ENCODE results near the gene KDM7A. TPM values are rescaled to one million over a fixed set of nuclear protein-coding genes. Genes with fewer than 3 reads are reported as not detected.

KDM7A gene
- total and polyA plus RNA-seq, 2 experiments from 2014 or later, result 0.75 to 7.0 TPM

DNA sequence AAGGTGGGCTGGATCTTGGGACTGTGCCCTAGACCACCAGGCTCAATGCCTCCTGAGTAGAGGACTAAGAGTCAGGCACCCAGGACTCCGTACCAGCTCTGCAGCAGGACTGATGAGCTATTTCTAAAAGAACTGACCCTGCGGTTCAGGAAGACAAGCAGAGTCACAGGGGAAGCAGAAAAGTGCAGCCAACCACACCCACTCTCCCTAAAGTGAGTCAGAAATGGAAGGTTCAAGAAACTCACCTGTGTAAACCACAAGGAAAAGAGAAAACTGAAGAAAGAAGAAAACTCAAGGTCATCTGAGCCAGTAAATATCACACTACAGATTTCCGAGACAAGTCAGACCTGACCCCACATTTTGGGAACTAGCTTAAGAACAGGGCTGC, 116.5 kb downstream of the KDM7A start:
- no peaks in the 10 kb centered on the region for H3K27me3 ChIP-seq
- no peaks in the 10 kb centered on the region for H3K9me2 ChIP-seq (replicated peaks; ENCODE audit: insufficient read depth)
- no peak for DNase-seq (ENCODE audit: low spot score)
- H3K79me2 ChIP-seq, result peaks cover 27% of the 10 kb centered on the region
- TF ChIP-seq, protein P1, sequence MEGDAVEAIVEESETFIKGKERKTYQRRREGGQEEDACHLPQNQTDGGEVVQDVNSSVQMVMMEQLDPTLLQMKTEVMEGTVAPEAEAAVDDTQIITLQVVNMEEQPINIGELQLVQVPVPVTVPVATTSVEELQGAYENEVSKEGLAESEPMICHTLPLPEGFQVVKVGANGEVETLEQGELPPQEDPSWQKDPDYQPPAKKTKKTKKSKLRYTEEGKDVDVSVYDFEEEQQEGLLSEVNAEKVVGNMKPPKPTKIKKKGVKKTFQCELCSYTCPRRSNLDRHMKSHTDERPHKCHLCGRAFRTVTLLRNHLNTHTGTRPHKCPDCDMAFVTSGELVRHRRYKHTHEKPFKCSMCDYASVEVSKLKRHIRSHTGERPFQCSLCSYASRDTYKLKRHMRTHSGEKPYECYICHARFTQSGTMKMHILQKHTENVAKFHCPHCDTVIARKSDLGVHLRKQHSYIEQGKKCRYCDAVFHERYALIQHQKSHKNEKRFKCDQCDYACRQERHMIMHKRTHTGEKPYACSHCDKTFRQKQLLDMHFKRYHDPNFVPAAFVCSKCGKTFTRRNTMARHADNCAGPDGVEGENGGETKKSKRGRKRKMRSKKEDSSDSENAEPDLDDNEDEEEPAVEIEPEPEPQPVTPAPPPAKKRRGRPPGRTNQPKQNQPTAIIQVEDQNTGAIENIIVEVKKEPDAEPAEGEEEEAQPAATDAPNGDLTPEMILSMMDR (IDR thresholded peaks at IDR 0.05; ENCODE audit: poor library complexity), result no peak
- TF ChIP-seq EZH2 (IDR thresholded peaks at IDR 0.05; ENCODE audit: borderline replicate concordance) (no peak), EZH2phosphoT487 (IDR thresholded peaks at IDR 0.05; ENCODE audit: low read depth, severe bottlenecking, unreplicated experiment) (no peak)
- no peaks in the 10 kb centered on the region for H4K20me1 ChIP-seq (ENCODE audit: insufficient read depth, poor library complexity, severe bottlenecking)
- peaks cover 25% of the 10 kb centered on the region for H3K4me1 ChIP-seq (ENCODE audit: insufficient read depth)
- no peaks in the 10 kb centered on the region for H3K9me3 ChIP-seq (ENCODE audit: low read depth)
- H3K27ac ChIP-seq, result peak overlapping the region; percentile 16
- WGBS (ENCODE audit: low lambda C conversion rate, missing lambda C conversion rate), result 94% methylated on average over 3 of the region's 3 CpGs
- no peaks in the 10 kb centered on the region for H3K36me3 ChIP-seq (replicated peaks; ENCODE audit: insufficient read depth, low read depth)
- H3K4me3 ChIP-seq, result no peak overlapping the region
- no peak overlapping the region for H2AFZ ChIP-seq
- H3K4me2 ChIP-seq, result peak overlapping the region; percentile 97

DNA sequence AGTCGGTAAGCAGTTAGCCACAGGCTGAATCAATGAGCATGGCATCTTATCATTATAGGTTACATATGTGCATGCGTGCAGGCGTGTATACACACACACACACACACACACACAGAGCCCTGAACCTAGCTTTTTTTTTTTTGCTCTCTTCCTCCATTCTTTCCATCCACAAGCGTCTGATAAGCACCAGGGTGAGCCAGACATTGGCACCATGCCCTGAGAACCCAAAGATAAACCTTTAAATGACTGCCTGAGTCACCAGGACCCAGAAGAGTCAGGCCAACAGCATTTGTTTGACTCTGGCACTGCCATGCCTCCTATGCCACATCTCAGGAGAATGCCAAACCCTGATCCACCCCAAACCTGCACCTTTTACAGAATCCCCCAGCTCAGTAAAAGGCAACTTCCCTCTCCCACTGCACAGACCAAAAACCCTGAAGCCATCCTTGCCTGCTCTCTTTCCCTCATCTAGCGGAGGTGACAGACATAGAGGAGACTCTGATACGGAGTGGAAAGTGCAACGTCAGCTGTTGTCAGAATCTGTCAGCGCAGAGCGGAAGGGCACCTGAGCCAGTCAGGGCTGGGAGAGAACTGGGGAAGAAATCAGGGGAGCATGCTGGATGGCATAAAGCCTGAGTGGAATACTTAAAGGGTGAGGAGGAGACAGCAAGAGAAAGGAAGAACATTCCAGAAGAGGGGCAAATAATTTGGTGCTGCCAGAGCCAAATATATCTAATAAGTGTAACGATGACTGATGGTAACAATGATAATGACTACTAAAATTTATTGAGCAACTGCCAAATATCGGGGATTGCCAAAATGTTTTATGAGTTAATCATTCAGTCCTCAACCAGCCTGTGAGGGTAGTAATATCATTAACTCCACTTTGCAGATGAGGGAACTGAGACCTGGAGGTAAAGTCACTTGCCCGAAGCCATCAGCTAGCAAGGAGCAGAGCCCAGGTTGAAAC, 117.2 kb downstream of the KDM7A start:
- H3K36me3 ChIP-seq (replicated peaks; ENCODE audit: insufficient read depth, low read depth), result no peaks in the 10 kb centered on the region
- H3K9me3 ChIP-seq (ENCODE audit: low read depth), result no peaks in the 10 kb centered on the region
- no peak overlapping the region for H3K4me3 ChIP-seq
- peak overlapping the region; percentile 97 for H3K4me2 ChIP-seq
- TF ChIP-seq EZH2 (IDR thresholded peaks at IDR 0.05; ENCODE audit: borderline replicate concordance), result no peak
- no peak overlapping the region for H3K27ac ChIP-seq
- H2AFZ ChIP-seq, result no peak overlapping the region
- no peaks in the 10 kb centered on the region for H3K9me2 ChIP-seq (replicated peaks; ENCODE audit: insufficient read depth)
- H3K79me2 ChIP-seq, result peaks cover 27% of the 10 kb centered on the region
- peaks cover 25% of the 10 kb centered on the region for H3K4me1 ChIP-seq (ENCODE audit: insufficient read depth)
- H3K27me3 ChIP-seq, result no peaks in the 10 kb centered on the region
- H4K20me1 ChIP-seq (ENCODE audit: insufficient read depth, poor library complexity, severe bottlenecking), result no peaks in the 10 kb centered on the region
- DNase-seq (ENCODE audit: low spot score), result peak; percentile 66
- WGBS (ENCODE audit: low lambda C conversion rate, missing lambda C conversion rate), result 87% methylated on average over 12 of the region's 12 CpGs

GRCh38 chr7:140058517-140058916, 118.3 kb downstream of the KDM7A start:
- H3K79me2 ChIP-seq, result peaks cover 27% of the 10 kb centered on the region
- H2AFZ ChIP-seq, result no peak overlapping the region
- TF ChIP-seq EZH2 (IDR thresholded peaks at IDR 0.05; ENCODE audit: borderline replicate concordance), result no peak
- TF ChIP-seq, protein P1 (IDR thresholded peaks at IDR 0.05; ENCODE audit: poor library complexity), result no peak
- no peak for DNase-seq (ENCODE audit: low spot score)
- H3K9me3 ChIP-seq (ENCODE audit: low read depth), result no peaks in the 10 kb centered on the region
- no peaks in the 10 kb centered on the region for H3K27me3 ChIP-seq
- no peak overlapping the region for H3K27ac ChIP-seq
- WGBS (ENCODE audit: low lambda C conversion rate, missing lambda C conversion rate), result 84% methylated on average over 7 of the region's 7 CpGs
- H3K4me1 ChIP-seq (ENCODE audit: insufficient read depth), result peaks cover 25% of the 10 kb centered on the region
- H3K9me2 ChIP-seq (replicated peaks; ENCODE audit: insufficient read depth), result no peaks in the 10 kb centered on the region
- no peak overlapping the region for H3K4me2 ChIP-seq
- H3K36me3 ChIP-seq (replicated peaks; ENCODE audit: insufficient read depth, low read depth), result no peaks in the 10 kb centered on the region
- no peak overlapping the region for H3K4me3 ChIP-seq
- no peaks in the 10 kb centered on the region for H4K20me1 ChIP-seq (ENCODE audit: insufficient read depth, poor library complexity, severe bottlenecking)

- DNase-seq (ENCODE audit: low spot score), result no peak
- whole genome bisulfite sequencing (ENCODE audit: low lambda C conversion rate, missing lambda C conversion rate), result 84% methylated on average over 3 of the region's 3 CpGs
- H3K79me2 ChIP-seq, result peaks cover 27% of the 10 kb centered on the region
- H3K4me1 ChIP-seq (ENCODE audit: insufficient read depth), result peaks cover 23% of the 10 kb centered on the region
- TF ChIP-seq EZH2 (IDR thresholded peaks at IDR 0.05; ENCODE audit: borderline replicate concordance), result no peak
- TF ChIP-seq, protein P1 (IDR thresholded peaks at IDR 0.05; ENCODE audit: poor library complexity), result no peak
- TF ChIP-seq EZH2phosphoT487 (IDR thresholded peaks at IDR 0.05; ENCODE audit: low read depth, severe bottlenecking, unreplicated experiment), result no peak
- no peak overlapping the region for H3K4me3 ChIP-seq
- no peaks in the 10 kb centered on the region for H3K36me3 ChIP-seq (replicated peaks; ENCODE audit: insufficient read depth, low read depth)
- H4K20me1 ChIP-seq (ENCODE audit: insufficient read depth, poor library complexity, severe bottlenecking), result no peaks in the 10 kb centered on the region
- no peaks in the 10 kb centered on the region for H3K27me3 ChIP-seq
- H3K27ac ChIP-seq, result no peak overlapping the region
- H3K9me3 ChIP-seq (ENCODE audit: low read depth), result no peaks in the 10 kb centered on the region
- no peak overlapping the region for H2AFZ ChIP-seq
- no peak overlapping the region for H3K4me2 ChIP-seq
- H3K9me2 ChIP-seq (replicated peaks; ENCODE audit: insufficient read depth), result no peaks in the 10 kb centered on the region
These were observed 119.6 kb downstream of the KDM7A start for GRCh38 chr7:140057143-140057535.

Data from hepatocyte (in vitro differentiated cells).